Hepatocyte (in vitro differentiated cells): ENCODE results near the gene TTC9B. TPM values are rescaled to one million over a fixed set of nuclear protein-coding genes. Genes with fewer than 3 reads are reported as not detected.
"Not testable (repeated sequence)": the region's sequence is repeated elsewhere in the genome, so short reads cannot be mapped to it uniquely, and the experiment has no call there.

ENCODE experiments used
- DNase-seq: peaks from one replicate; pipeline ENCODE4 v3.0.0-alpha.2; 2016; ENCODE audit warnings: low spot score
- H2AFZ ChIP-seq: fragments of 200-600 bp; sonication (generic); 2 replicates; pipeline ENCODE4 v1.6.0; 2016; ENCODE audit warnings: antibody characterized with exemption, mild to moderate bottlenecking
- H3K27ac ChIP-seq: fragments of 200-600 bp; sonication (generic); 2 replicates; pipeline ENCODE4 v1.5.1; 2016; ENCODE audit warnings: mild to moderate bottlenecking
- H3K27me3 ChIP-seq: fragments of 200-600 bp; sonication (generic); 2 replicates; pipeline ENCODE4 v1.6.1; 2016
- H3K36me3 ChIP-seq: fragments of 200-600 bp; sonication (generic); replicated peaks from 2 replicates; pipeline ENCODE4 v1.5.1; 2016; ENCODE audit warnings: low read depth; ENCODE audit not compliant: insufficient read depth
- H3K4me1 ChIP-seq: fragments of 200-600 bp; sonication (generic); 2 replicates; pipeline ENCODE4 v1.5.1; 2016; ENCODE audit warnings: mild to moderate bottlenecking, moderate library complexity; ENCODE audit not compliant: insufficient read depth
- H3K4me2 ChIP-seq: fragments of 200-600 bp; sonication (generic); 2 replicates; pipeline ENCODE4 v1.6.0; 2016
- H3K4me3 ChIP-seq: fragments of 200-600 bp; sonication (generic); 2 replicates; pipeline ENCODE4 v1.5.1; 2016; ENCODE audit warnings: mild to moderate bottlenecking
- H3K79me2 ChIP-seq: fragments of 200-600 bp; sonication (generic); 2 replicates; pipeline ENCODE4 v1.6.0; 2017; ENCODE audit warnings: mild to moderate bottlenecking
- H3K9me2 ChIP-seq: fragments of 200-600 bp; sonication (generic); replicated peaks from 2 replicates; pipeline ENCODE4 v1.6.0; 2017; ENCODE audit warnings: mild to moderate bottlenecking; ENCODE audit not compliant: insufficient read depth
- H3K9me3 ChIP-seq: fragments of 200-600 bp; sonication (generic); 2 replicates; pipeline ENCODE4 v1.5.1; 2016; ENCODE audit warnings: low read depth, mild to moderate bottlenecking
- H4K20me1 ChIP-seq: fragments of 200-600 bp; sonication (generic); 2 replicates; pipeline ENCODE4 v1.6.0; 2016; ENCODE audit warnings: mild to moderate bottlenecking; ENCODE audit not compliant: insufficient read depth, poor library complexity, severe bottlenecking
- EZH2 ChIP-seq: fragments of 200-600 bp; sonication (generic); IDR thresholded peaks from 2 replicates; pipeline ENCODE4 v1.6.1; 2016; ENCODE audit warnings: antibody characterized with exemption, mild to moderate bottlenecking, borderline replicate concordance
- EZH2phosphoT487 ChIP-seq: fragments of 200-600 bp; sonication (generic); IDR thresholded peaks from one replicate; pipeline ENCODE4 v1.6.1; 2018; ENCODE audit warnings: antibody characterized with exemption, mild to moderate bottlenecking, low read depth, moderate library complexity; ENCODE audit not compliant: unreplicated experiment, severe bottlenecking
- WGBS: methylation state at CpG from one replicate; pipeline ENCODE4 v1.1.6; 2016; ENCODE audit warnings: low lambda C conversion rate; ENCODE audit errors: missing lambda C conversion rate; 5-methylcytosine and 5-hydroxymethylcytosine counted together
- polyA plus RNA-seq: library from polyadenylated mRNA; unstranded; fragments of >200 nt; fragmentation: Nextera tagmentation; extraction: Ambion mirVana; gene quantifications from 2 replicates; pipeline ENCODE4 v1.2.1, GENCODE V29; 2016
- total RNA-seq: library from RNA; depleted of rRNA; stranded (reverse); fragments of >200 nt; gene quantifications from 2 replicates; pipeline ENCODE4 v1.2.3, GENCODE V29; 2014
- TF ChIP-seq, protein P1 (sequence below): fragments of 200-600 bp; sonication (generic); IDR thresholded peaks from 2 replicates; pipeline ENCODE4 v1.5.1; 2016; ENCODE audit warnings: antibody characterized with exemption, mild to moderate bottlenecking; ENCODE audit not compliant: poor library complexity

TTC9B gene
- total and polyA plus RNA-seq, 2 experiments from 2014 or later, result 0.21 TPM; not detected in 1

DNA sequence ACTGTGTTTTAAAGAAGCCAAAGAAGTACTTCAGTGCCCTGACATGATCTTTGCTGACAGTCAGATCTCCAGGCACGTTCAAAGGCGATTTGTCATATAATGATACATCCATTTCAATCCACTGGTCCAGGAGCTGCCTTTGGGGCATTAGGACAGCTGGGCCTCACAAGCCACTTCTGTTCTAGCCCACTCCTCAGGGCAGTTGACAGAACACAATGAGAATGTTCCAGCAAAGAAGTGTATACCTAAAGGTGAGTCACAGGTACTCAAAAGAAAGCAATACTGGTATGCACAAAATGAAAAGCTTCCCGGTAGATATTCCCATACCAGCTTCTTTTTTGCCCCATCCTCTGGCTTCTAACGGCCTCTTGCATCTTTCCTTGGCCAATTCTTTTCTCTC lies 39.4 kb downstream of the TTC9B start:
- Histone ChIP-seq H3K4me1 (no peaks in the 10 kb centered on the region), H3K9me3 (no peaks in the 10 kb centered on the region), H3K4me2 (no peak overlapping the region), H3K27ac (no peak overlapping the region), H3K9me2 (no peaks in the 10 kb centered on the region), H3K4me3 (no peak overlapping the region), H3K27me3 (no peaks in the 10 kb centered on the region), H2AFZ (no peak overlapping the region), H3K79me2 (no peaks in the 10 kb centered on the region), H4K20me1 (no peaks in the 10 kb centered on the region), H3K36me3 (no peaks in the 10 kb centered on the region)
- DNase-seq, result no peak
- 79% methylated on average over 4 of the region's 4 CpGs for WGBS
- TF ChIP-seq EZH2 (no peak), EZH2phosphoT487 (no peak)
- TF ChIP-seq, protein P1, sequence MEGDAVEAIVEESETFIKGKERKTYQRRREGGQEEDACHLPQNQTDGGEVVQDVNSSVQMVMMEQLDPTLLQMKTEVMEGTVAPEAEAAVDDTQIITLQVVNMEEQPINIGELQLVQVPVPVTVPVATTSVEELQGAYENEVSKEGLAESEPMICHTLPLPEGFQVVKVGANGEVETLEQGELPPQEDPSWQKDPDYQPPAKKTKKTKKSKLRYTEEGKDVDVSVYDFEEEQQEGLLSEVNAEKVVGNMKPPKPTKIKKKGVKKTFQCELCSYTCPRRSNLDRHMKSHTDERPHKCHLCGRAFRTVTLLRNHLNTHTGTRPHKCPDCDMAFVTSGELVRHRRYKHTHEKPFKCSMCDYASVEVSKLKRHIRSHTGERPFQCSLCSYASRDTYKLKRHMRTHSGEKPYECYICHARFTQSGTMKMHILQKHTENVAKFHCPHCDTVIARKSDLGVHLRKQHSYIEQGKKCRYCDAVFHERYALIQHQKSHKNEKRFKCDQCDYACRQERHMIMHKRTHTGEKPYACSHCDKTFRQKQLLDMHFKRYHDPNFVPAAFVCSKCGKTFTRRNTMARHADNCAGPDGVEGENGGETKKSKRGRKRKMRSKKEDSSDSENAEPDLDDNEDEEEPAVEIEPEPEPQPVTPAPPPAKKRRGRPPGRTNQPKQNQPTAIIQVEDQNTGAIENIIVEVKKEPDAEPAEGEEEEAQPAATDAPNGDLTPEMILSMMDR, result no peak

- no peaks in the 10 kb centered on the region for H3K36me3 ChIP-seq
- no peak for DNase-seq
- no peaks in the 10 kb centered on the region for H3K79me2 ChIP-seq
- no peak overlapping the region for H3K4me3 ChIP-seq
- TF ChIP-seq EZH2, result no peak
- TF ChIP-seq EZH2phosphoT487, result no peak
- TF ChIP-seq, protein P1, result no peak
- no peaks in the 10 kb centered on the region for H4K20me1 ChIP-seq
- no peaks in the 10 kb centered on the region for H3K27me3 ChIP-seq
- no peak overlapping the region for H3K4me2 ChIP-seq
- H3K4me1 ChIP-seq, result no peaks in the 10 kb centered on the region
- no peak overlapping the region for H2AFZ ChIP-seq
- no peak overlapping the region for H3K27ac ChIP-seq
- WGBS, result 81% methylated on average over 5 of the region's 5 CpGs
- H3K9me3 ChIP-seq, result no peaks in the 10 kb centered on the region
- no peaks in the 10 kb centered on the region for H3K9me2 ChIP-seq
Measured at GRCh38 chr19:40177286-40178070, 40.7 kb downstream of the TTC9B start.

DNA sequence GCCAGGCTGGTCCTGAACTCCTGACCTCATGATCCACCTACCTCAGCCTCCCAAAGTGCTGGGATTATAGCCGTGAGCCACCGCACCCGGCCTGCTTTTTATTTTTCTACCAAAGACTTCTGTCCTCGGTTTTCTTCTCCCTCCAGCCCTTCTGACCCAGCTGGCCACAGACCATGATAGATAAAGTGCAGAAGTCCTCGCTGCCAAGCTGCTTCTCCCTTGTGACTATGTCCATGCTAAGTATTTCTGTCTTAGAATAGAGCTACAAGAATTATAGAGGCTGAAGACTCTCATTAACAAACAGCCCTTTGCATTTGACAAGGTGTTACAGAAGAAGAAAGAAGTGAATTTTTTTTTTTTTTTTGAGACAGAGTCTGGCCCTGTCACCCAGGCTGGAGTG lies 42.4 kb downstream of the TTC9B start:
- DNase-seq, result no peak
- H3K9me3 ChIP-seq, result no peaks in the 10 kb centered on the region
- H3K9me2 ChIP-seq, result no peaks in the 10 kb centered on the region
- H3K4me3 ChIP-seq, result no peak overlapping the region
- H3K4me1 ChIP-seq, result no peaks in the 10 kb centered on the region
- WGBS, result 84% methylated on average over 5 of the region's 5 CpGs
- H3K27me3 ChIP-seq, result no peaks in the 10 kb centered on the region
- no peaks in the 10 kb centered on the region for H3K79me2 ChIP-seq
- no peaks in the 10 kb centered on the region for H4K20me1 ChIP-seq
- no peak overlapping the region for H3K27ac ChIP-seq
- no peak overlapping the region for H2AFZ ChIP-seq
- H3K4me2 ChIP-seq, result no peak overlapping the region
- H3K36me3 ChIP-seq, result no peaks in the 10 kb centered on the region
- TF ChIP-seq, protein P1, result no peak
- TF ChIP-seq EZH2 (no peak), EZH2phosphoT487 (no peak)

DNA sequence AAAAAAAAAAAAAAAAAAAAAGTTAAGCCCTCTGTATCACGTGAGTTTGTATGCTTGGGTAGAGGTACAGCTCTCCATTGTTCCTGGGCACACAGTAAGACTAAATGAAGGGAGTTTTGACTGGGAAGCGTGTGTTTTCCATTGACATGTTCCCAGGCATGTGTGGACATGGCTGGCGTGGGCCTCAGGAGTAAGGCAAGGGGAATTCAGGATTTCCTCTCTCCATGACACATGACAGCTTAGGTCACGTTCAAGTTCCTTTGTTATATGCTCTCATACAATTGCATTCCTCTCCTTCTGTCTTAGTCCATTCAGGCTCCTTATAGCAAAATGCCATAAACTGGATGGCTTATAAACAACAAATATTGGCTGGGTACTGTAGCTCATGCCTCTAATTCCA lies 44.1 kb downstream of the TTC9B start:
- TF ChIP-seq, protein P1, result no peak
- TF ChIP-seq EZH2phosphoT487, result no peak
- TF ChIP-seq EZH2, result no peak
- Histone ChIP-seq H3K36me3 (no peaks in the 10 kb centered on the region), H3K4me1 (no peaks in the 10 kb centered on the region), H3K9me3 (no peaks in the 10 kb centered on the region), H3K79me2 (no peaks in the 10 kb centered on the region), H3K4me2 (no peak overlapping the region), H4K20me1 (no peaks in the 10 kb centered on the region), H3K27ac (no peak overlapping the region), H3K27me3 (no peaks in the 10 kb centered on the region), H2AFZ (no peak overlapping the region), H3K9me2 (no peaks in the 10 kb centered on the region), H3K4me3 (no peak overlapping the region)
- DNase-seq, result no peak
- WGBS, result 78% methylated on average over 4 of the region's 4 CpGs

DNA sequence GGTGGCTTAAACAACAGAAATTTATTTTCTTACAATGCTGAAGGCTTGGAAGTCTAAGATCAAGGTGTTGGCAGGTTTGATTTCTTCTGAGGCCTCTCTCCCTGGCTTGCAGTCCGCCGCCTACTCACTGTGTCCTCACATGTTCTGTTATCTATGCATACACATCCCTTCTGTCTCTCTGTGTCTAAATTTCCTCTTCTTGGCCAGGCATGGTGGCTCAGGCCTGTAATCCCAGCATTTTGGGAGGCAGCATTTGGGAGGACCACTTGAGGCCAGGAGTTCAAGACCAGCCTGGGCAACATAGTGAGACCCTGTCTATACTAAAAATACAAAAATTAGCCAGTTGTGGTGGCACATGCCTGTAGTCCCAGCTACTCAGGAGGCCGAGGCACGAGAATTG lies 46.9 kb downstream of the TTC9B start:
- 94% methylated on average over 4 of the region's 4 CpGs for WGBS
- not testable (repeated sequence) for H3K27ac ChIP-seq, H3K4me1 ChIP-seq, H3K27me3 ChIP-seq, DNase-seq, H3K9me3 ChIP-seq, H3K79me2 ChIP-seq, H3K9me2 ChIP-seq, H3K4me3 ChIP-seq, H4K20me1 ChIP-seq, H3K4me2 ChIP-seq, H2AFZ ChIP-seq, H3K36me3 ChIP-seq
